Muscle of back (tissue), 11 donors: ENCODE data around the gene SYT9. TPM values are rescaled to one million over a fixed set of nuclear protein-coding genes. Genes with fewer than 3 reads are reported as not detected.

Source experiments
- DNase-seq, 3 donors: peaks; one replicate each; pipeline versions ENCODE4 v3.0.0 to v3.0.0-alpha.2; 2013
- polyA plus RNA-seq, 10 donors: library from polyadenylated mRNA; unstranded; fragments of 120-200 nt; gene quantifications; one replicate each; pipeline ENCODE4 v1.2.1, GENCODE V29; 2013; ENCODE audit not compliant: insufficient read length in 10 of 10

SYT9 gene
- polyA plus RNA-seq, 10 donors: 0.17 to 2.8 (median 0.40) TPM

- DNase-seq: no peak
Observed at GRCh38 chr11:7469351-7469865, 217.7 kb downstream of the SYT9 start.

DNA sequence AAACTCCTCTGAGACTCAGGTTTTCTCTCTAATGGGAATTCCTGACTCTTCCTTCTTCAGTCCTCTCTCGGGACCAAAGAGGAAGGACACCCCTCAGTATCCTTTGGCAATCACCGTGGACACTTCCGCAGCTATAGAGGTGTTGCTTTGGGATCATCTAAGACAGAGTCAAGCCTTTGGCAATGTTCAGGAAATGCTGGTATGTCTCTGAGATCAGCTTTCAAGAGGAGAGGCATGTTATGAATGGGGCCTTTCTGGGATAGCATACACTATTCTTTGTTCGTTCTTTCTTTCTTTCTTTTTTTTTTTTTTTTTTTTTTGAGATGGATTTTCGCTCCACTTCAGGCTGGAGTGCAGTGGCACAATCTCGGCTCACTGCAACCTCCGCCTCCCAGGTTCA, 219.4 kb downstream of the SYT9 start:
- no peak for DNase-seq

DNA sequence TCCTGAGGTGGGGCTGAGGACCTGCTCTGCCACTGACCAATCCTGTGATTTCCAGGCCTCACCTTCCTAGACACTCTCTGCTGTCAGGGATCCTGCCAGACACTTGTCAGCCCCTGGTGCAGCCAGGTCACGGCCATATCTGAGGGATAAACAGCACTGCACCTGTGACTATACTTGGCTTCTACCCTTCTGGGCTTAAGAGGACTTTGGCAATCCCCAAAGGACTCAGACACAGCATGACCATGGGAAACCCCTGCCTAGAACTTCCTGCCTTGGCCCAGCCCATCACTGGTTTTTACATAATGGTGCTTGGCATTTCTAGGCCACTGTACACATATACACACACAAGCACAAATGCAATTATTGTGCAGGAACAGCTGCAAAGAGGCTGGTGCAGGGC, 222.0 kb downstream of the SYT9 start:
- DNase-seq: no peak

GRCh38 chr11:7480113-7480512, 228.4 kb downstream of the SYT9 start:
- peak in 2 of 3 donors; percentile 31 to 54 for DNase-seq

DNA sequence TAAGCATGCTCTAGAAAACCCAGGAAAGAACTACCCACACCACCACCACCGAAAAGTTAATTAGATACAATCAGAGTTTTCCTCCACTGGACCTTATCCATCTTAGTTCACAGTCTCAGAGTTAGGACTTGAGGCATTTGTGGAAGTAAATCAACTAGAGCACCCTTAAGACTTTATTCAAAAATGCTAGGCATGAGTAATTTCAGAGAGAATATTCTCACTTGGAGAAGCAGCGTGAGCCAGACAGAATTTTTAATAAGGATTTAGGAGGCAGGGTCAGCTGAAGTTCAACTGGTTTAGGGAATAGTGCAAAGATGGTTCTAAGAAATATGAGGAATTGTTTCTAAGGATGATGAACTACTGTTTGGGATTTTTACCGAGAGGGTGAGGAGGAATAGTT, 232.4 kb downstream of the SYT9 start:
- DNase-seq: peak in 1 of 3 donors; percentile 17

GRCh38 chr11:7484645-7485044, 232.9 kb downstream of the SYT9 start:
- no peak for DNase-seq

DNA sequence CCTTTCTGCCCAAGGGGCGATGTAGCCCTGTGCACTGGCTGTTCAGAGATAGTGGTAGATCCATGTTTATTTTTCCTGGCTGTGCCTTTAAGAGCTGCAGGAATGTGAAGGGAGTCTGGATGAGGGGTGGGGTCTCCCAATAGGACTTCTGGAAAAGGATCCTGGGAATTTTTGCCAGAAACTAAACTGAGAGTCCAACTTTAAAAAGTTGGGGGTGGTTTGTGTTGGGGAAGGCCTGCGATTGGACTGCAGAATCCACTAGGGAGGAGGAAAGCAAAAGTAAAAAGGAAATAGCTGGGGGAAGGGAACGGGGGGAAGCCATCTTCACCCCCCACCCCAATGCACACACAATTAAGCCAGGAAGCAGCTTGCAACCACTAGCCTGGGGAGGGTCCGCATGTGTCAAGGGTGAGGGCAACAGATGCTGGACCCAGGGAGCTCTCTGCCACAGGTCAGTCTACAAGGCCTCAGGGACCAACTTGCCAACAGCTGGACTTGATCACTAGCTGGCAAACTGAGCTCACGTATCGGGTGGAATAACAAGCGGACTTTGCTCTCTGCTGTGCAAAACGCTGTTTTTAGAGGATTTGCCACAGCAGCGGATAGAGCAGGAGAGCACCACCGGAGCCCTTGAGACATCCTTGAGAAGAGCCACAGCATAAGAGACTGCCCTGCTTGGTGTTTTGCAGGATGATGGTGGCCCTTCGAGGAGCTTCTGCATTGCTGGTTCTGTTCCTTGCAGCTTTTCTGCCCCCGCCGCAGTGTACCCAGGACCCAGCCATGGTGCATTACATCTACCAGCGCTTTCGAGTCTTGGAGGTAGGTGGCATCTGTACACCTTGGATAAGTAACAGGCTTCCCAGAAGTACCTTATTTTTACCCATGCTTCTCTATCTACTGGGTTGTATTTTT, 233.7 kb downstream of the SYT9 start, which contains the start of gene OLFML1:
TSS of gene OLFML1 (plus strand) at position 321 of the 912 bp plus-strand sequence. CDS start at position 691, 370 bp downstream.
- peak; percentile 83 to 95 (median 91) for DNase-seq

DNA sequence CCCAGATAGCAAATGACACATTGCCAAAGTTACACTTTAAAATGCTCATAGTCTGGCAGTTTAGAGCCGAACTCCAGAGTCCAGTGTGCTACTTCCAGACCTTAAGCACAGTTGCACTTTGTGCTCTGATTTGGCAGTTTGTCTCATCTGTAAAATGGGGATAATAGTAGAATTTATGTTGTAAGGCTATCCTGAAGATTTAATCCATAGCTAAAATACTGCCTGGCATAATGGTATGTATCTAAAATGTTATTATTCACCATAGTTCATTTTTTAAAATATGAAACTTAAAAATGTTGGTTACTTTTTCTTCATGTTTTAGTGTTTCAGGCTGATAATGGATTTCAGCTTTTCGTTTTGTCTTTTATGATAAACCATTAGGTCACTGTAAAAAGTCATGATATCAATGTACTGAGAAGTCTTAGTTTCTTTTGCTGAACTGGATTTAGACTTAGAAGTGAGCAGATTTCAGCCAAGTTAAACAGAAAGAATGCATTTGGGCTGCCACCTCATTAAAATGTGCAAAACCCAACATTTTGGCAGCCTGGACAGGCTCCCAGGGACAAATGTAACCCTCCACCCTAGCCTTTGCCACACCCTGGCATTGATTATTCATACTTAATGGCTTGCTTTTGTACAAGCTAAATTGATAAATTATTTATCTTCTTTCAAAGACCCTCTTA, 234.5 kb downstream of the SYT9 start:
- DNase-seq: no peak

DNA sequence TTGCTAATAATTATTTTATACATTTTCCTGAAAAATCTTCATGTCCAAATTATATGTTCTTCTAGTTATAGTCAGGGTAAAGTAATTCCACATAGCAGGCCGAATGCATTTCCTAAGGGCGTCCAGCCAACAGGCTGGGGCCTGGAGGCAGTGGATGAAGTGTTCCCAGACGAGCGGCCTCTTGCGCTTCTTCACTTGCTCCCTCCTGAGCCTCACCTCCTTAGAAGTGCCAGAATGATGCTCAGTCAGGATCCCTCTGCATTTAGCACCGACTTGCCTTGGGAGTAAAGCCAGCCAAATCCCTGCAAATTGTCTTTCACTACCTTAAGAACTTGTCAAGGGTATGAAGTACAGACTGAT, 235.1 kb downstream of the SYT9 start:
- DNase-seq: peak; percentile 45 to 89 (median 79)

DNA sequence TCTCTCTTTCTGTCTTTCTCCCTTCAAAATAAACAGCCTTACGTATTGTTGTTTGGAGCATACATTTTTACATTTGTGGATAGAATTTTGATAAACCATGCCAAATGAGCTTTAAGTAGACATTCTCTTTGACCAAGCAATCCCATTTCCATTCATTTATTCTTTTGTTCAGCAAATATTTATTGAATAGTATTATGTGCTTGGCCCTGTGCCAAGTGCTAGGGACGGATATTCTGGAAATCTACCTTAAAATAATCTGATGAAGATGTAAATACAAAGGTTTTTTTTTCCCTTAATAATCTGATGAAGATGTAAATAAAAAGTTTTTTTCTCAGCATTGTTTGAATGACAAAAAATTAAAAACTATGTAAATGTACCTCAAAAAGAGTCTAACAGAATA, 235.7 kb downstream of the SYT9 start:
- no peak for DNase-seq

GRCh38 chr11:7488681-7489080, 237.0 kb downstream of the SYT9 start:
- no peak for DNase-seq

DNA sequence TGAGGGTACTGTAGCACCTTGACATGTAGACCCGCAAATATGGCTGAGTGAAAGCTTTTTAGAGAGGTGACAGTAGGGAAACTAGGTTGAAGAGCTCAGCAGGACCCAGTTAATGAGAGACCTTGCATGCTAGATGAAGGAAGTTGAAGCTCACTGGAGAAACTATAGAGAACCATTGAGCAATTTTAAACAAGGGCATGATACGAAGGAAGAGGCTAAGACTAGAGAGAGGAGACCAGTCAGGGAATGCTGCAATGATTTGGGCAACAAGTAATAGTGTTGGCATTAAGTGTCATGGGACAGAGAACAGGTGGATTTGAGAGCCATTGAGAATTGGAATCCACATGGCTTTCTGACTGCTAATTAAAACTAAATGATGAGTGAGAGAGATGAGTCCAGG, 237.7 kb downstream of the SYT9 start:
- DNase-seq: no peak

GRCh38 chr11:7490054-7490453, 238.3 kb downstream of the SYT9 start:
- DNase-seq: no peak

DNA sequence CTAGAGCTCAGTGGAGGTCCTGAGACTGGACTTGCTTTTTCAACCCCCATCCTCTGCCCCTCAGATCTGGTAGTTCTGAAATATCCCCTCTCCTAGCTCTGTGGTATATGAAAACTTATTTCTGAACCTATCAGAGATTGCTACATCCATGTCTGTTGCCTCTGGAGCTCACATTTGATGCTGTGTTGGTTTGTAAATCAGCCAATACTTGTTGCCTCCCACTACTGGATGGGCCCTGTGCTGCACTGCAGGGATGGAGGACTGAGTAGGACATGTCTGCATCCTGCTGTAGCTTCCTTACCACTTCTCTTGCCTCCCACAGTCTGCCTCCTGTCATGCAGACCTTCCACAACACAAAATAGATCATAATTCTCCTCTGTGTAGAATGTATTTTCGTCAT, 238.8 kb downstream of the SYT9 start:
- no peak for DNase-seq

DNA sequence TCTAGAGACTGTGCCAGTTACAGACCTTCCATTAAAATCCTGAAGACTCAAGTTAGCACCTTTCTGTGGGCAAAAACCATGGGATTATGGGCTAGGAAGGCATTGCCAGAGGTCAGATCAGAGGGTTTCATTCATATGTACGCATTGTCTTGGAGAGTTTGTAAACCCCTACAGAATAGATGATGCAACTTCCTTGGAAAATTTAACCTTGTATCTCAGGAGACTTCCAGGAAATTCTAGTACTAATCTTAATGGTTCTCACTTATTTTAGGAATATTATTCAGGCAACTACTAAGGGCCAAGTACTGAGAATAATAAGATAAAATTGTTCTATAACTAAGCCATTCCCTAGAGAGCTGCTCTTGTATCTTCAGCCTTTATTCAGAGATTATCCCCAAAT, 240.5 kb downstream of the SYT9 start:
- no peak for DNase-seq

DNA sequence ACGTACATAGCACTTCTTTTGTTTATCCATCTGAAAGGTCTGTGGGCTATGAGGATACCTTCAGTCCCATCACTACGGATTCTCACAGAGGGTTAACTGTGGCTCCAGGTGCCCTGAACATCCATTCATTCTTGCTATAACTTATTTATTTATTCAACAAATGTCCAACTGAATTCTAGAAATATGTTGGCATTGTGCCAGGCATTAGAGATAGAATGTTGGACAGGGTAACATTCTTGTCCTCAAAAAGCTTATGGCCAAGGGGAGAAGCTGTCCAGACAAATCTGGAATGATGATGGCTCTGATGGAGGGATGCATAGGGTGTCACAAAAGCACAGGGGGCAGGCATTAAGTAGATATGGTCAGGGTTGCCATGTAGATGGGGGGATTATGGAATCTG, 242.0 kb downstream of the SYT9 start:
- no peak for DNase-seq

DNA sequence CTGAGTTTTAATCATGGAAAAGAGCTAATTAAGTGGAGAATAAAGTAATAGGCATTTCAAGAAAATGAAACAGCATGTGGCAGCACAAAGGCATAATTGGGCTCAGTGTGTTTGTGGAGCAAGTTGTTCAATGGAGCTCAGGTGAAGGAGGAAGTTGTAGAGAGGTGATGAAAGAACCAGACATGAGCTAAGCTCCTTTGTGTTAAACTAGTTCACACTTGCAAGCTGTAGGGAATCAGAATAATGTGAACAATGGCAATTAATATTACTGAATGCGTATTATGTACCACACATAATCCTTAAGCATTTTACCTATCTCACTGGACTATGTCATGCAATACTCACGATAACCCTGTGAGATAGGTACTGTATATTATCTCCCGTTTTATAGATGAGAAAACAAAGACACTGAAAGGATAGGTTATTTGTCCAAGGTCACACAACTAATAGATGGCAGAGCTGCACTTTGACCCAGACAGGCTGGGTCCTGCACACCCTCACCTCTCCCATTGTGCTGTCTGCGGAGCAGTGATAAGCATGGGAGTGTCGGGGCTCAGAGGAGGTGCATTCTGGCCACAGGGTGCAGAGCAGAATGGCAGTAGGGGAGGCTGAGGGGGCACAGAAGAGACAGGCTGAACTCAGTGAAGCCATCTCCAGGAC, 242.5 kb downstream of the SYT9 start:
- no peak for DNase-seq

DNA sequence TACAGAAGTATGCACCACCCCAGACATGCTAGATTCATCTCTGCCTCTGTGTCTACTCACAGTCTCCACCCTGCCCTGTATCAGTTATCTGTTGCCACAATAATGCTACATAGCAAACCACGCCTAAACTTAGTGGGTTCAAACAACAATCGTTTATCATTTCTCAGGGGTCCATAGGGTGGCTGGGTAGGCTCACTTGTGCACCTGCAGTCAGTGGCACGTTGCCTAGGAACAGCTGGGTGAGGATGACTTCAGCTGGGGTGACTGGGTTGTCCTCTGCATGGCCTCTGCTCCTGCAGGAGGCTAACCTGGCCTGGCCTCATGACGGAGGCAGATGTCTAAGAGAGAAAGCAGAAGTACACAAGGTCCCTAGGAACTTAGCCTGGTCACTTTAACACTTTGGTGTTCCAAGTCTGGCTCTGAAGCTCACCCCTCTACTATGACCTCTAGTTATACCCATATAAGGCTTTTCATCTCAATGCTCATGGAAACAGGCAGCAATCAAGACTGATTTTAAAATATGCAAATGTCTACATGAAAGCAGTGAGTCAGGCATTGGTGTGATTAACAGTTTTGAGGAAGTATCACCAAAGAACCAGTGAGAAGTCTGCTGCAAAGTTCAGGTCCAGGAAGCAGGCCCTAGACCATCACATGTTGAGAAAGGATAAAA, 244.3 kb downstream of the SYT9 start:
- DNase-seq: no peak

DNA sequence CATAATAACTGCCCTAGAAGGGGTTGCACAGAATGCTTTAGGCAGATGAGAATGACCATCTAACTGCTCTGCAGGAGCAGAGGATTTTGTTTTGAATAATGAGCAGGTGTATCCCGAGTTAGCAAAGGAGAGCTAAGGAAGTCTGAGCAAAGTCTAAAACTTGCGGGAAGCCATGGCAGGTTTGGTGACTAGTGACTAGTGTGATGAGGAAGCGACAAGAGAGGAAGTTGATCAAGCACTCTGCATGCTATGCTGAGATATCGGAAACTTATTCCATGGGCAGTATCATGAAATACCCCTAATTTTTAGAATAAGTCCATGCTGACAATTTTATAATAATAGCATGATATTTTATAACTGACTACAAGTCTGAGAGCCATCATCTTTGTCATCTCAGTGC, 246.5 kb downstream of the SYT9 start:
- no peak for DNase-seq

DNA sequence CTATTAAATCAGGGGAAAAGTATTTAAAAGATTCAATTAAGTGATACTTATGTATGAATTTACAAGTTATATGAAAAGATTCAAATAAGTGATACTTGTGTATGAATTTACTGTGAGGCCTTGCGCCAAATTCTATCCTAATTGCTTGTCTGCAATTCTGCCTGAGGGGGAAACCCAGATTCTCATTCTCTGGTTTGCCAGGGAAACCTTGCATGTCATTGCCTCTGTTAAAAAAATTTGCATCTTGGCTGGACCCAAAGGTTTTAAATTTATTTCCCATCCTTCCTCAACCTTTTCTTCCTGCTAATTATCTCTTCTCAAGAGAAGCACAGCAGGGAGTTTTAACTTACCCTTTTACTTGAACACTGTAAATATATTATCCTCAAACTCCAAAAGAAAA, 247.4 kb downstream of the SYT9 start:
- DNase-seq: no peak

DNA sequence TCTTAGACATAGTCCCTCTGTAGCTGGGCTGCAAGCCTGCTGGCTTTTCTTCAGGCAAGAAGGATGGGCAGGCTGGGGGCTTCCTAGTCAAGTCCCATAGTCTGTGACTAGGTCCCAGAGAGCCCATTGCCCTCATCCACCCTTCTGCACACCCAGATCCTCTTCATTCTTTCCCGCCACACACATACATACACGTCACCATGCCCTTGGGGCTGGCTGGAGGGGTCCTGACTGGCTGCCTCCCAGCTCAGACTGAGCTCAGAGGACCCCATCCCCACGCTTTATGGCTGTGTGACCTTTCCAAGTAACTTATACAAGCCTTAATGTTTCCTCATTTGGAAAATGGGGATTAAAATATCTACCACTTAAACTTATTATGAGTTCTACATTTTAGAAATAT, 248.5 kb downstream of the SYT9 start:
- DNase-seq: no peak

DNA sequence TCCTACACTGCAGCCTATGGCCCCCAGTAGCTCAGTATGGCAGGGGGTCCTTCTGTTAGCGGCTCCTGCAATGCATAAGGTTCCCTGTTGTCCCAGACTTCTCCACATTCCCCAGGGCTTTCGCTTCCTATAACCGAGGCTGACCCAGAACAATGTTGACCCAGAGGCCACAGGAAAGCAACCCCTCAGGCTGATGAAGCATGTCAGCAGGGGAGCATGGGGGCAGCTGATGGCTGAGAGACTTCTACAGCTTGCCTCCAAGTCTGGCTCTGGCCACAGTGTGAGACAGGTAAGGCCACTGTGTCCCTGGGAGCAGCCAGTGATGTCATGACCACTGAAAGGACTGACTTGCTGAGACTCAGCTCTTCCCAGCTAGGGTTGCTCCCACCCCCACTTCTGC, 249.5 kb downstream of the SYT9 start:
- DNase-seq: no peak
